Islet precursor cell (in vitro differentiated cells): ENCODE results near the gene MPP1.

Source experiments
- DNase-seq: peaks from one replicate; pipeline ENCODE4 v3.0.0-alpha.2; 2018

Gene MPP1

DNA sequence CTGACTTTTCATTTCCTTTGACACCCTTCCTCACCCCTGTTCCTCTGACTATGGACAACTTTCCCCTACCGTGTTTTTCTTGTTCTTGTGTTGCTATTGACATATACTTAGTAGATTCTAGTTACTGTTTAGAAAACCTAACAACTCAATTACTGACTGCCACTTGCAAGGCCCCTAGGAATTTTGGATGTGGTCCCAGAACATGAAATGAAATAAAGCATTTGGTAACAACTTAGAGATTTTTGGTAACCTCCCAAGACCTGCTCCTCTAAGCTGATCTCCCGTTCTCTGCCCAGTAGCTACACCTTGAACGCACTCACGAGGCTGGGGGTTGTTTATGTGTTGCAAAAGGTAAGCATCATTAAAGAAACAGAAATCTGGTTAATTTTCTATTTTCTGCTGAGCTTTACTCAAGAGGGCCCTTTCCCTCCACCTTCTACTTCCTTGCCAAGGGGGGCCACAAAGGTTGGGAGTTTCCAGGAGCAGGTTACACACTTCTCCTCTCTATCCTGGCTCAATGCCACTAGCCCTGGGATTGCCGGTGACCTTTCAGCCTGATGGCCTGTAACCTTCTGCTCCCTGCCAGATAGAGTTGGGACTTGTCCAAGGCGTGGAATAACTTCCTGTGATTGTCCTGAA is 74.9 kb downstream of the MPP1 start:
- no peak for DNase-seq

DNA sequence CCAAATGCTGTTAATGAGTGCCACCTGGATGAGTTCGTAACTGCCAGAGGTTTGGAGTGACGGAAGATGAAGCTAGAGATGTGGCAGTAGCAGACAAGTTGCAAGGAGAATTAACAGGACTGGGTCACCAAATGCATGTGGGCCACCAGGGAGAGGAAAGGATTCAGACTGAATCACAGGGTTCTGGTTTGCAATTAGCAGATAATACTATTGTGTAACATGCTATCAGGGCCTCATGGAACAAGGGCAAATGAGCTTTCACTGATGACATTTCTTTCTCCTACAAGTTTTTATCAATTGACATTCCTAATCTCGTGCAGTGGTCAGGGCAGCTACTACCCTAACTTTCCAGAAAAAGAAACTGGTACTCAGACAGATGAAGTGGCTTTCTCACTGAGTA is 75.8 kb downstream of the MPP1 start:
- no peak for DNase-seq
